HG03460 (cell line): ENCODE measurements around the gene XPNPEP3.

ENCODE experiments used
- ATAC-seq: cut with Tn5 transposase; IDR thresholded peaks from one replicate; pipeline ENCODE4 v1.9.1; 2021; ENCODE audit not compliant: unreplicated experiment

The XPNPEP3 gene

DNA sequence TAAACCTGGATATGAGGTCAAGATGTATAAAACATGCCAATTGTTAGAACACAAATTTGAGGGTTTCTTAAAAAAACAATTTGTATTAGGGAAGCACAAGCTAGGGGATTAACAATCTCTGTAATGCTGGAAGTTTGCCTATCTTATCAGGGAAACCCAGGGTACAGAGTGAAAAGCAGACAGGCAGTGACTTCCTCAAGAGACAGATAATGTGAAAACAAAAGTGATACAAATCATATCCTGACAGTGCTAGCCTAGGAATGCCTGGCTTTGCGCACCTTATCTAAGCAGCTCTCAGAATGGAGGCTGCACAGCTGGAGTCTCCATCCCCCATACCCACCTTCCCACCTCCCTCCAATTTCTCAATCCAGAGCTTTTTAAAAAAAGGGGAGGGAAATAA, 71.7 kb downstream of the XPNPEP3 start:
- ATAC-seq, result no peak

DNA sequence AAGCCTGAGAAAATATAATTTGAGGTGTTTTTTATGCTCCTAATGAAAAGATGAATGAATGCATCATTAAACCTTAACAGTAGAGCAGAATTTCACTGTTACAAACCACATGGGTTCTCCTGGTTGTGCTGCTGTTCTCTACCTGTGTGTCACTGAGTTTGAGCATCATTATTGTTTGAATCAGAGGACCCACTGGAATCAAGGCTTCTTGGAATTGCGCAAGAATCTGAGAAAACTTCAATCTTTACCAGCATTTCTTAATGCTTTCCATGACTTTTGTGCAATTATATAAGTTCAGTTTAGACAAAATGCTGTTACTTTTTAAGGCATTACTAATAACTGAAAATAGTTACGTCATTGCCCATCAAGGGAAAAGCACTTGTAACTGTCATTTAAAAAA, 75.4 kb downstream of the XPNPEP3 start:
- no peak for ATAC-seq

DNA sequence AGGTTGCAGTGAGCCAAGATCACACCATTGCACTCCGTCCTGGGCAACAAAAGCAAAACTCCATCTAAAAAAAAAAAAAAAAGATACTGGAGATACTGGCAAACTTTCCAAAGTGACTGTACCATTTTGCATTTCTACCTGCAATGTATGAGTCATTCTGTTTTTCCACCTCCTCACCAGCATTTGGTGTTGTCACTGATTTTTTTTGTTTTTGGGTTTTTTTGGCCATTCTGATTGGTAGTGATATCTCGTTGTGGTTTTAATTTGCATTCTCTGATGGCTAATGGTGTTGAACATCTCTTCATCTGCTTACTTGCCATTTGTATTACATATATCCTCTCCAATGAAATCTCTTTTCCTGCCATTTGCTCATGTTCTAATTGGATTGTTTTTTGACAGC, 82.3 kb downstream of the XPNPEP3 start:
- no peak for ATAC-seq

DNA sequence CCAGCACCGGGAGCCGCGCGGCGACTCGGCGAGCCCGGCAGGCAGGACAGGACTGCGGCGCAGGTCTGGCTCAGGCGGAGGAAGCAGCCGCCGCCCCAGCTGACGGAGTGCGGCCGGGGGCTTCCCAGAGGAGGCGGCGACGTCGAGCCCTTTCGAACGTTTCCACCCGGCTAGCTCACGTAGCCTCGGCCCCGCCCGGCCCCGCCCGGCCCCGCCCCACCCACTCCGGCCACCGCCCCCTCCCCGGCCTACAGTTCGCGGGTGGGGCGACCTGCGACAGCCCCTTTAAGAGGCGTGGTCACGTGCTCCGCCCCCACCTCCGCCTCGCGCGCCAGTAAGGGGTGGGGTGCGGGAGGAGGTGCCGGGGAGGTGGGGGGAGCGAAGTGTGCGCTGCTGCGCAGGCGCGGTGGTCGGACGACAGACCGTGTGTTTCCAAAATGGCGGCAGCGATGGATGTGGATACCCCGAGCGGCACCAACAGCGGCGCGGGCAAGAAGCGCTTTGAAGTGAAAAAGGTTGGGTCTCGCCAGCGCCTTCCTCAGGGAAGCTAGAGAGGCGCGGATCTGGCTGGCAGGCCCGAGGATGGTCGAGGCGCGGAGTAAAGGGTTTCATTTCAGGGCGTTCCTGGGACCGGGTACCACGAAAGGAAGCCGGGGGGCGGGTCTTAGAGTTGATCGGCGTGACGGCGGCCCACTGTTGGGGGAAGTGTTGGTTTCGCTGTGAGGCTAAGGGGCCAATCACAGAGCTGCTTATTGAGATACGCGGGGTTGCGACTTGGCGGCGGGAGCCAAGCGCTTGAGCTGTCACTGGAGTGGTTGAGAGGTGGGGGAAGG, 94.2 kb downstream of the XPNPEP3 start, which contains the start of gene RBX1:
RBX1 (plus strand) TSS at position 417 of the 833 bp plus-strand sequence; CDS start at position 438, 21 bp downstream.
- ATAC-seq, result peak; percentile 70

DNA sequence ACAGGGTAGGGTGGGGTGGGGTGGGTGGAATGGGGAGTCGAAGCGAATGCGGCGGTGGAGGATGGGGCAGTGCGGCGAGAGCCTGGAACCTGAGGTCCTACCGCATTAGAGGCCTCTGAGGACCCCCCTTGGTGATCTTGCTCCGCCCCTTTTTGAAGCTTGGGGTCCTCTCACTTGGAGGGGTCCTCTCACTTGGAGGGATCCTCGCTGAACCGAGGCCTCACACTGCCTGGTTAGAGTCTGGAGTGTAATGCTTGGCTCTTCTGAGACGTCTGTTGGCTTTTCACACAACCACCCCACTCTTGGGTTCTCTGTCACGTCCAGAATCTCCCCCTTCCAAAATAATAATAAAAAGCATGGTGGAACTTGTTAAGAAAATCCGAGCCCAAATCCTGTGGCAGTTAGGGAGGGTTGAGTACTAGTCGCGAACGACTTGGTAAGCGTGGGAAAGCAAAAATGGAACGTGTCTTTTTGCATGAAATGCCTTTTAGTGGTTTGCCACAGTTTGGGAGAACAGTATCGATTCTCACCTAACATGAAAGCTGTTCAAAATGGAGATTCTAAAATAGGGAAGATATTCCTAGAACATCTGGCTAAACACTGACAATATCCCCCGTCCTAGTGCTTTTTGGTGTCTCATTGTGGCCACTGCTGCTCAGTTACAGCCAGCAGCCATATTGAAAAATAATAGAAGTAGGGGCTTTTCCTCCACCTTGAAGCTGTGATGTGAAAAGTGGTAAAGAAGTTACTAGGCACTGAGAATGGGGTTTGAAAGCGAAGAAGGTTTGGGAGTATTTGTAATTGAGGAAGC, 95.1 kb downstream of the XPNPEP3 start:
- ATAC-seq, result no peak

DNA sequence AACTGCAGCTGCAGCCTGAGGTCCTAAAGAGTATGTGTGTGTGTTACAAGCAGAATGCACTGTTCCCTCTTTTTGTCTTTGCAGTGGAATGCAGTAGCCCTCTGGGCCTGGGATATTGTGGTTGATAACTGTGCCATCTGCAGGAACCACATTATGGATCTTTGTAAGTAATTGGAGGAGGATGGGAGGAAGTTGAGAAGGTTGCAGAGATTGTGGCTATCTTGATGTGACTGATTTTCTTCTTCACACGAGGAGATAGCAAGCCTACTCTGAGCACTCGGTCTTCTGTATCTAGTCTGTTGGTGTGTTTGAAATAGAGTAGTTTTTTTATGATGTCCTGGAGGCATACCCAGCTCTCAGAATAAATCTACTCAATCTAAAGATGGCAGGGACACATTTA, 96.5 kb downstream of the XPNPEP3 start:
- no peak for ATAC-seq

DNA sequence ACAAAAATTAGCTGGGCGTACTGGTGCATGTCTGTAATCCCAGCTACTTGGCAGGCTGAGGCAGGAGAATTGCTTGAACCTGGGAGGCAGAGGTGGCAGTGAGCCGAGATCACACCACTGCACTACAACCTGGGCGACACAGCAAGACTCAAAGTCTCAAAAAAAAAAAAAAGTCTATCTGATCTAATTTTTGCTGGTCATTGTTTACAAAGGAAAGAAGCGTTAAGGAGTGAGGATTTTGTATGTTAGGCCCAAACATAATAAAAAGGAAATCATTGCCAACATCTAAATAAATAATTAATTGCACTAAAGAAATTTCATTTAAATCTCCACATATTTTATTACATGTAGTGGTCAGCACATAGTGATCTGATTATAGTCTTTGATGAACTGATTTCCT, 97.2 kb downstream of the XPNPEP3 start:
- ATAC-seq, result no peak

DNA sequence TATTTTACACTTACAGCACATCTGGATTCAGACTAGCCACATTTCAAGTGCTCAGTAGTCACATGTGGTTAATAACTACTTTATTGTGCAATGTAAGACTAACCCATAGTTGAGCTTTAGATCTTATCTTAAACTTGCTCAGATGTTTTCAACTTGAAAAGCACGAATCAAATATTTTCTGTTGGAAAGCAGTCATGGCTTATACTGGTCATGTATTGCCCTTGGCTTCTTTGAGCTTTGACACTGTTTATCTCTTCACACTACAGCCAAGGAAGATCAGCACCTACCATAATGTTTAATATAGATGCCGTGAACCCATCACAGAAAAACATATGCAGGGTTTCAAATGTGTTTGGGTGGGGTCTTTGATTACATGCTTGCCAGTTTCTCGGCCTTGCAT, 98.6 kb downstream of the XPNPEP3 start:
- no peak for ATAC-seq

DNA sequence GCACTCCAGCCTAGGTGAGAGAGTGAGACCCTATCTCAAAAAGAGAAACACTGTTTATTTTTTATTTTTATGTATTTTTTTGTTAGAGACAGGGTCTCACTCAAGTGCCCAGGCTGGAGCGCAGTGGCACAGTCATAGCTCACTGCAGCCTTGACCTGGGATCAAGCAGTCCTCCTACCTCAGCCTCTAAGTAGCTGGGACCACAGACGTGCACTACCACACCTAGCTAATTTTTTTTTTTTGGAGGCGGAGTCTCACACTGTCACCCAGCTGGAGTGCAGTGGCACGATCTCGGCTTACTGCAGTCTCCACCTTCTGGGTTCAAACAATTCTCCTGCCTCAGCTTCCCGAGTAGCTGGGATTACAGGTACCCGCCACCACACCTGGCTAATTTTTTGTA, 100.7 kb downstream of the XPNPEP3 start:
- ATAC-seq, result no peak

DNA sequence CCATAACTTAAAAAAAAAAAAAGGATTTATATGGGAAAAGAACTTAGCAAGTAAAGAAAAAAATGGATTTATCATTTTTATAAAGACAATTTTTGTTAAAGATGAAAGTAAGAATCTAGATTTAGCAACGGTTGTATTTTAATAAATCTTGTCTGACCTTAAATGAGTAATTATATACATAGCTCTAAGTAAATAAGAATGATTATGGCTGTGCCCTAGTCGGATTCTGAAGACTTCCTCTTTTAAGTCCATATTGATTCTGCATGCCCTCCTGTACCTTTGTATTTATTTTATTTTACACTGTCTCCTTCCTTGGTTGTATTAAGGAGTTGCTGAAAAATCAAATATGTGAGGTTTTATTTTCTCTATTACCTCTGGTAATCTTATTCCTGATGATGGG, 101.4 kb downstream of the XPNPEP3 start:
- ATAC-seq, result no peak

DNA sequence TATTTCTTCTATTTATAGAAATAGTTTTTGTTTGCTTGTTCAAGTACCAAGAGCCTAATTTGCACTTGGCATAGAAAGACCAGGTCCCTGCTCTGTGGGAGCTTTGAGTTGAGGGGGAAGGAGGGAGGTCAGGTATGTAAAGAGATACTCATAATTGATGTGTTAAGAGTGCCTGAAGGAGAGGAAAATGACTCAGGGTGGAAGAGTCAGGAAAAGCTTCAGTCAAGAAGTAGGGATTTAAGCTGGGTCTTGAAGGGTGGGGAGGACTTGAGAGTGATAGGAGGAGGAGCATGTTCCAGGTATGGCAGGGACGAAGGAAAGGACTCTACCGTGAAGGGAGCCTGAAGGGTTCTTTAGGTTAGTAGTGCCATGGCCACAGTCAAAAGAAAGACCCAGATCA, 103.2 kb downstream of the XPNPEP3 start:
- no peak for ATAC-seq

DNA sequence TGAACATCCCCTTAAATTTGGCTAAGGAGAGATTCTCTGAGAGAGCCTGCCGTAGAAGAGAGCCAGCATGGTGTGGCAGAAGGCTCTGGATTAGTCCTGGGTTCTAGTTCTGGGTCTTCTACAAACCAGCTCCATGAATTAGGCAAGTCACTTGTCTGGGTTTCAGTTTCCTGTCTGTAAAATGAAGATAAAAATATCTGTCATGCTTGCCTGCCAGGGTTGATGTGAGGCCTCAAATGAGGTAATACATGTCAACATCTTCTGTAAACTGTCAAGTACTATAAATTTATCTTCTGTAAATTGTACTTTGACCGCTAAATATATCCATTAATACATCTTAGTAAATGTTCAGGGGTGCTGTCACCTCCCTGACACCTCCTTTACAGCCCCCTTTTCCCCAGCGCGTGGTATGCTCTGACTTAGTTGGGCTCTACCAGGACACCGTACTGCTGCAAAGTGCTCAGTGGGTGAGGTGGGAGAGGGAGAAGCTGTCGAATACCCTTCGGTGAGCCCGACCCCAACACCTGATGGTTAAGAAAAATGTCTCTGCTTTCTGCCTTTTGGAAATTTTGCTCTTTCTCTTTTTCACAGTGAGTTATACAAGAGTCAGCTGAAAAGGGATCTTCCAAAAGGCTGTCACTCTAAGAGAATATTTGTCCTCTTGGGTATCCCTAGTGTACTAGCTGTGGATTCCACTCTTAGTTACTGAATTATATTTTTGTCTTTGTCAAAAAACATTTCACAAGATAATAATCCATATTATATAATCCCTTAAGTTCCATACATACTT, 109.2 kb downstream of the XPNPEP3 start:
- no peak for ATAC-seq

DNA sequence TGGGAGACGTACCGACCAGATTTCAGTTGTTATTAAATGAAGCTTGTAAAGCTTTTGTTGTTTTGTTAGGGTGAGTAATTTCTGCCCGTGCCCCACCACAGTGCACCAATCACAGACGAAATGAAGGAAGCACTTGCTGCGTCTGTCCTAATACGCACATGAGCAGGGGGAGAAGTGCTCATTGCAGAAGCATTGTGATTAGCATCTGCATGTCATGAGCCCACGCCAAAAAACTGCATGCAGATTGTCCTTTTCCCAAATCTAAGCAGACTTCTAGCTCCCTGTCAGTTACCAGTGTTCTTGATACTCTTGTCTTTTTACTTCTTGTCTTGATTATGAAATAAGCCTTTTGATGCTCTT, 109.8 kb downstream of the XPNPEP3 start:
- no peak for ATAC-seq

DNA sequence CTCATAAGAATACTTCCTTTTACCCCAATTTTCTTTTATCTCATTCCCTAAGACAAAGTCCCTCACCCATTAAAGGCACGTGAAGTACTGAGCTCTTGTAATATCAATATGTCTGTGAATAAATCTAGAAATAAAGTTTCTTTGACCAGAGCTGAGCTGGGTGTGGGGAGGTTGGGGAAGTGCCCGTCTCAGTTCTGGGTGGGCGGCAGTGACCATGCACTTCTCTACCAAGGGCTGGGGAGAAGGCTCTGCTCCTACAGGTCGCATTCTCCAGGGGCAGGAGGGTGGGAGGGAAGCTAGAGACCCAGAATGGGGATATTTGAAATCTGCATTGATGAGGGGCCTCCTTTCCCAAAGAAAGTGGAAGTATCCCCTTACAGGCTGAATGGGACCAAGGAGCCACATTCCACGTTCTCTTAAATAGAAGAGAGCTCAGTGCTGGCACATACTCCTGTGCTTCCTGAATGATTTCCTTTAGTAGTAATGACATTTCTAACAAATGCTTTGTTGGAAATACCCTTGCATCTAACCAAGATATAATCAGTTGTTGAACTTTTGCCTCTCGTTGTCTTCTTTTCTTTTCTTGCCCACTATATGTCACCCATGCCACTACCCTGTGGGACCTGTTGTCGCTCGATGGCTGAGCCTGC, 110.3 kb downstream of the XPNPEP3 start:
- ATAC-seq, result no peak

DNA sequence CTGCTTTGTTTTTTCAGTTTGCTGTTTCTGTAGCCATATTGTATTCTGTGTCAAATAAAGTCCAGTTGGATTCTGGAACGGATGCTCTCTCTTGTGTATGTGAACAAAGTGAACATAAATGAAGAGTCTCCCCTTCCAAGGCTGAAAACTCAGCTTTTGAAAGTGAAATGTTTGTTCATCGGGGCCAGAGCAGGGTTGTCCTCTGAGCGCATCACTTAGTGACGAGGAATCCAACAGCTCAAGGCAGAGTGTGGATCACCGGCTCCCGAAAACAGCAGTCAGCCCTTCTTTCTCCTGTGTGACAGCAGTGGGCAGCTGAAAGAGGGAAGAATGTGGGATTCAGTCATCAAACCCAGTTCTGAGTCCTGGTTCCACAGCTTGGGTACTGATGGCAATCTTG, 115.6 kb downstream of the XPNPEP3 start:
- no peak for ATAC-seq

DNA sequence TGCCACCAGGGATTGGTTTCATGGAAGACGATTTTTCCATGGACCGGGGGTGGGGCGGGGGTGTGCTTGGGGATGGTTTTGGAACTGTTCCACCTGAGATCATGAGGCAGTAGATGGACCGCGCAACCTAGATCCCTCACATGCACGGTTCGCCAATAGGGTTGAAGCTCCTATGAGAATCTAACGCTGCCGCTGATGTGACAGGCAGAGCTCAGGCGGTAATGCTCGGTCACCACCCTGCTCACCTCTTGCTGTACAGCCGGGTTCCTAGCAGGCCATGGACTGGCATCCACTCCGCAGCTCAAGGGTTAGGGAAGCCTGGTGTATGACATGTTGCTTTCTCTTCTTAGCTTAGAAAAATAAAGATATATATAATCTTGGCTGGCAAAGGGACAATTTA, 116.2 kb downstream of the XPNPEP3 start:
- ATAC-seq, result no peak

DNA sequence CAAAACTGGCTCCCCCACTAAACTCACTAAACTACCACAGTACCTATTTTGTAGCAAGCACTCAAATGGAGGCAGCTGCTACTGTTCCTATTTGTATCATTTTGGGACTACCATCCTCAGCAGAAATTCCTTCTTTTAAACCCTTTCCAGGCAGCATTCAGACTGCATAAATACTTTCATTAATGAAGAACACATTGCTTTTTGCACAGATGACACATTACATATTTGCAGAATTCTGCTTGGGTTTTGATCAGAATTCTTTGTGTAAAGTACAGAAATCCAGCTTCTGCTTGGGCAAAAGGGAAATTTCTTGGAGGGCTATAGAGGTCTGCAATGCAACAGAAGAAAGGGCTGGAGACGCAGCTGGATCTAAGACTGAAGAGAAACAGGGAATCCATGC, 118.4 kb downstream of the XPNPEP3 start:
- ATAC-seq, result no peak

DNA sequence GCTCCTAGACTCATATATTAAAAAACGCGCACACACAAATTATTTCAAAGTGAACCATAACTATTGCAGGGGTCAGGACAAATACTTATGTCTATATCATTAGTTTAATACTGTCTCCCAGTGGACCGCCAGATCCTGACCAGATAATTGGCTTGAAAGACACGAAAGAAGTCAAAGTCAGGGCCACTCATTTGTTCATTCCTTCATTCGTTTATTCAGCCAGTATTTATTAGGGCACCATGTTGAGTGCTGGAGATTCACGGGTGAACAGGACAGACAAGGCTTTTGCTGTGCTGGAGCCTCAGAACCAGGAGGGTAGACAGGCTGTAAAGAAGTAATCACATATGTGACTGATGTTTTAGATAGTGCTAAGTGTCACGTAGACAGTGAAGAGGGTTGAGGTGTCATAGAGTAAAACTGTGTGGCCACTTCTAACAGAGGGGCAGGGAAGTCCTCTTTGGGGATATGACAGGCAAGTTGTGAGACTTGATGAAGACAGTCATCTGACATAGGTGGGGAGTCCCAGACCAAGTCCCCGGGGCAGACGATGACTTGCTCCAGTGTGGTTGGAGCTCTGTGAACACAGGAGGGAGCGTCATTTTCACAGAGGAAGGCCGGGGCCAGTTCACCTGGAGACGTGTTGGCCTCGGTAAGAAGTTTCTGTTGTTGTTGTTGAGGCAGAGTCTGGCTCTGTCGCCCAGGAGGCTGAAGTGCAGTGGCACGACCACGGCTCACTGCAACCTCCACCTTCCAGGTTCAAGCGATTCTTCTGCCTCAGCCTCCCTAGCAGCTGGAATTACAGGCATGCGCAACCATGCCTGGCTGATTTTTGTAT, 120.1 kb downstream of the XPNPEP3 start:
- no peak for ATAC-seq

DNA sequence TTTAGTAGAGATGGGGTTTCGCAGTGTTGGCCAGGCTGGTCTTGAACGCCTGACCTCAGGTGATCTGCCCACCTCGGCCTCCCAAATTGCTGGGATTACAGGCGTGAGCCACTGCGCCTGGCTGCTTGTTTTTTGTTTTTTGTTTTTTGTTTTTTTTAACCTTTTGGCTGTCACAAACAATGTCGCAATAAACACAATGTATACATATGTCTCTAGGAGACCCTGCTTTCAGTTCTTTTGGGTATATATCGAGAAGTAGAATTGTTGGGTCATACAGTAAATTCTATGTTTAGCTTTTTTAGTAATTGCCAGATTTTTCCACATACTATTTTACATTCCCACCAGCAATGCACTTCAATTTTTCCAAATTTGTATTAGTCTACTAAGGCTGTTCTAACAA, 122.2 kb downstream of the XPNPEP3 start:
- ATAC-seq, result no peak

DNA sequence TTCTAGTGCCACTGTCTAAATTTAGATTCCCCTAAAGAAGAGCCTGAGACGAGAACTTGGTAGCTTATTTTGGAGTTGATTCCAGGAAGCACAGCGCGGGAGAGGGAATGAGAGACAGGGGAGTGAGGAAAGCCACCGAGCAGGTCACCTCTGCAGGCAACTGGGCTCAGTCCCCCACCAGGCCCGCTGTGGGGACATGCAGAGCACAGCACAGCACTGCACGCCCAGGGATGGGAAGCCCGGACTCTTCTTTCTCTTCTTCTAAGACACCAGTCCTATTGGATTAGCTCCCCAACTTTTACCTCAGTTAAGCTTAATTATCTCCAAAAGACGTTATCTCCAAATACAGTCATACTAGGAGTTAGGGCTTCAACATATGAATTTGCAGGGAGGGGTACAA, 122.9 kb downstream of the XPNPEP3 start:
- ATAC-seq, result no peak
